HEK293 (cell line): Measurements from ENCODE around the gene SCO1.

Experiments
- BCL11A ChIP-seq: fragments of 450-650 bp; formaldehyde crosslinking; IDR thresholded peaks from 2 replicates; pipeline ENCODE4 v1.5.1; 2016; ENCODE audit warnings: low read depth, missing biosample characterization, missing genetic modification characterization
- HOXA7 ChIP-seq: sonication (generic); formaldehyde crosslinking; IDR thresholded peaks from 2 replicates; pipeline ENCODE4 v1.8.1; 2022; ENCODE audit warnings: missing genetic modification reagents, borderline replicate concordance
- ZNF785 ChIP-seq: fragments of 450-650 bp; formaldehyde crosslinking; IDR thresholded peaks from 2 replicates; pipeline ENCODE4 v1.5.1; 2016; ENCODE audit warnings: missing biosample characterization, missing genetic modification characterization

GRCh38 chr17:10657879-10658278, 39.5 kb downstream of the SCO1 start:
- TF ChIP-seq ZNF785 (tag by site-specific recombination) (no peak), HOXA7 (CRISPR knock-in tag) (no peak), BCL11A (tag by site-specific recombination) (no peak)
